SK-N-SH treated with all-trans-retinoic acid at 6 μM for 48 hours (cell line): ENCODE data around the gene ACOX1.

Experiments
- PPARA ChIP-seq: fragments of 250-450 bp; sonication (Bioruptor Pico); IDR thresholded peaks from 2 replicates; pipeline ENCODE4 v1.5.0; 2020; ENCODE audit warnings: mild to moderate bottlenecking, borderline replicate concordance
- ZNF565 ChIP-seq: fragments of 450-650 bp; formaldehyde crosslinking; conservative IDR thresholded peaks from 2 replicates; pipeline ENCODE4 v1.5.0; 2020; ENCODE audit warnings: low read depth, mild to moderate bottlenecking, moderate library complexity
- TF ChIP-seq, protein P1 (sequence below): fragments of 250-450 bp; sonication (Bioruptor Pico); IDR thresholded peaks from 2 replicates; pipeline ENCODE4 v1.5.1; 2020; ENCODE audit warnings: low read depth, mild to moderate bottlenecking, moderate library complexity

DNA sequence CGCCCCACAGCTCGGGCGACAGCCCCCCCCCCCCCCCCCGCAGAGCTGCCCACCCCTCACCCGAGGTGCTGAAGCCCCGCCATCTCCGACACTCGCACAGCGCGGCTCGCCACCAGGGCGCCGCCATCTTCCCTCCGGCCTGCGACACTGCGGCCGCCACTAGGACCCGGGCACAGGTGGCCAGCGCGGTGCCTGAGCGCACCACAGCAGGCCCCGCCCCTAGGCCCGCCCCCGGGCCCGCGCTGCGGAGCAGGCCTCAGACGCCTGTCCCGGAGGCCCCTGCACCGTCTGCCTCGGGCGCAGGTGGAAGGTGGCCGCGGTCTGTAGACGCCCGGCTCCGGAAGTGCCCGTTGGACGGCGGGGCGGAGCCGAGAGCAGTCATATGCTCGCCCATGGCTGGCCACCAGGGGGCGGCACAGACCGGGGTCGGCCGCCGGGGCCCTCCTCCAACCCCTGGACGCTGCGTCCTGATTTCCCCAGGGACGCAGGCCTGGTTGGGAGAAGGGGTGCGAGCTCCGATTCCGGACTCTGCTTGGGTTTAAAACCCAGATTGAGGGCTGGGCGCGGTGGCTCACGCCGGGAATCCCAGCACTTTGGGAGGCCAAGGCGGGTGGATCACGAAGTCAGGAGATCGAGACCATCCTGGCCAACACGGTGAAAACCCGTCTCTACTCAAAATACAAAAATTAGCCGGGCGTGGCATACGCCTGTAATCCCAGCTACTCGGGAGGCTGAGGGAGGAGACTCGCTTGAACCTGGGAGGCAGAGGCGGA is 74.0 kb downstream of the ACOX1 start, which contains the start of gene MRPL38:
- TF ChIP-seq PPARA (CRISPR knock-in tag) (no peak), ZNF565 (no peak; the same call in 1 of the 2 replicates)
- TF ChIP-seq, protein P1, sequence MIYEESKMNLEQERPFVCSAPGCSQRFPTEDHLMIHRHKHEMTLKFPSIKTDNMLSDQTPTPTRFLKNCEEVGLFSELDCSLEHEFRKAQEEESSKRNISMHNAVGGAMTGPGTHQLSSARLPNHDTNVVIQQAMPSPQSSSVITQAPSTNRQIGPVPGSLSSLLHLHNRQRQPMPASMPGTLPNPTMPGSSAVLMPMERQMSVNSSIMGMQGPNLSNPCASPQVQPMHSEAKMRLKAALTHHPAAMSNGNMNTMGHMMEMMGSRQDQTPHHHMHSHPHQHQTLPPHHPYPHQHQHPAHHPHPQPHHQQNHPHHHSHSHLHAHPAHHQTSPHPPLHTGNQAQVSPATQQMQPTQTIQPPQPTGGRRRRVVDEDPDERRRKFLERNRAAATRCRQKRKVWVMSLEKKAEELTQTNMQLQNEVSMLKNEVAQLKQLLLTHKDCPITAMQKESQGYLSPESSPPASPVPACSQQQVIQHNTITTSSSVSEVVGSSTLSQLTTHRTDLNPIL: no peak
